Tibial nerve (tissue), 3 donors: ENCODE measurements around the gene THBS1.

Experiments used
- POLR2A ChIP-seq, 2 donors: fragments of 450-650 bp; IDR thresholded peaks; one replicate each; pipeline ENCODE4 v1.6.1; 2017; ENCODE audit warnings: antibody characterized with exemption in 2 of 2, mild to moderate bottlenecking in 2 of 2, moderate library complexity in 2 of 2
- TF ChIP-seq, protein P1 (sequence below), 5 experiments: fragments of 200-600 bp in 3 of 5; fragments of 450-650 bp in 2 of 5; sonication (generic) in 3 of 5; IDR thresholded peaks; one replicate each; pipeline ENCODE4 v1.5.1; 2016 to 2019; ENCODE audit warnings: antibody characterized with exemption in 5 of 5, mild to moderate bottlenecking in 3 of 5, moderate library complexity in 2 of 5

DNA sequence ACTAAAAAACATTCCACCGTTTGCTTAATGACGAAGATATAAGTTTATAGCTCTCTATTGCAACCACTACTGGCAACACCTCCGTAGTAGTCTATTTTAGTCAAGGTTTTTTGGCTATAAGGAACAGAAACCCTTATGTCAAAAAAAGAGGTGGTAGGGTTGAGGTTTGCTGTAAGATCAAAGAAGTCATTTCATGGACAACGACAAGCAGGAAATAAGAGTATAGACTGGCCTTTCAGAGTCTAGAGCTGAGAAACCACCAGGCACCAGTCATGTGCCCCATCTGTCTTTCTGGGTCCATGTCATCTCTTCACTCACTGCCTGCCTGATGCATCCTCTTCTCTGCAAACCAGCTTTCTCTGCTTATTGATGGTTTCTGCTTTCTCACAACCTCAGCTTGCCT lies 42.7 kb downstream of the THBS1 start:
- TF ChIP-seq, protein P1, sequence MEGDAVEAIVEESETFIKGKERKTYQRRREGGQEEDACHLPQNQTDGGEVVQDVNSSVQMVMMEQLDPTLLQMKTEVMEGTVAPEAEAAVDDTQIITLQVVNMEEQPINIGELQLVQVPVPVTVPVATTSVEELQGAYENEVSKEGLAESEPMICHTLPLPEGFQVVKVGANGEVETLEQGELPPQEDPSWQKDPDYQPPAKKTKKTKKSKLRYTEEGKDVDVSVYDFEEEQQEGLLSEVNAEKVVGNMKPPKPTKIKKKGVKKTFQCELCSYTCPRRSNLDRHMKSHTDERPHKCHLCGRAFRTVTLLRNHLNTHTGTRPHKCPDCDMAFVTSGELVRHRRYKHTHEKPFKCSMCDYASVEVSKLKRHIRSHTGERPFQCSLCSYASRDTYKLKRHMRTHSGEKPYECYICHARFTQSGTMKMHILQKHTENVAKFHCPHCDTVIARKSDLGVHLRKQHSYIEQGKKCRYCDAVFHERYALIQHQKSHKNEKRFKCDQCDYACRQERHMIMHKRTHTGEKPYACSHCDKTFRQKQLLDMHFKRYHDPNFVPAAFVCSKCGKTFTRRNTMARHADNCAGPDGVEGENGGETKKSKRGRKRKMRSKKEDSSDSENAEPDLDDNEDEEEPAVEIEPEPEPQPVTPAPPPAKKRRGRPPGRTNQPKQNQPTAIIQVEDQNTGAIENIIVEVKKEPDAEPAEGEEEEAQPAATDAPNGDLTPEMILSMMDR (IDR thresholded peaks at IDR 0.05) = no peak
- no peak for TF ChIP-seq POLR2A (IDR thresholded peaks at IDR 0.05)
